Measurements from ENCODE around the gene MFAP2.

Gene MFAP2

DNA sequence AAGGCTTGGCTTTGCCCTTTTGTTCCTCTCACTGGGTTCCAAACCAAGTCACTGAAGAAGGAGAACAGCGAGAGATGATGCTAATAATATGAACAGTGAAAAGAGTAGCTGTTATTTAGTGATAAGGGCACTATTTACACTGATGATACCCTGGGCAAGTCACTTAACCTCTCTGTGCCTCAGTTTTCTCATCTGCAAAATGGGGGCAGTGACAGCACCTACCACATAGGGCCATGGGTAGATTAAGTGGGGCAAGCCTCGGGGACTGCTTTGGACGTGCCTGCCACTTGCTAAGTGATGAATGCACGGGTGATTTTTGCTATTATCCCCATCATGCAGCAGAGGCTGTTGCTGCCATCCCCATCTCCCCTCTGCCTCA, 22.1 kb upstream of the MFAP2 start:
- no peak overlapping the region for H3K4me3 ChIP-seq (ENCODE audit: low read length)
- H3K9ac ChIP-seq (ENCODE audit: low read length) = no peak overlapping the region
- H3K27ac ChIP-seq (ENCODE audit: low read depth, low read length) = no peak overlapping the region
- H3K4me1 ChIP-seq (ENCODE audit: control insufficient read depth, insufficient read depth, low read length) = no peaks in the 10 kb centered on the region
- H3K36me3 ChIP-seq (ENCODE audit: control insufficient read depth, insufficient read depth, low read length) = peaks cover 23% of the 10 kb centered on the region
- H3K27me3 ChIP-seq (ENCODE audit: control insufficient read depth, insufficient read depth, low read length) = no peaks in the 10 kb centered on the region

DNA sequence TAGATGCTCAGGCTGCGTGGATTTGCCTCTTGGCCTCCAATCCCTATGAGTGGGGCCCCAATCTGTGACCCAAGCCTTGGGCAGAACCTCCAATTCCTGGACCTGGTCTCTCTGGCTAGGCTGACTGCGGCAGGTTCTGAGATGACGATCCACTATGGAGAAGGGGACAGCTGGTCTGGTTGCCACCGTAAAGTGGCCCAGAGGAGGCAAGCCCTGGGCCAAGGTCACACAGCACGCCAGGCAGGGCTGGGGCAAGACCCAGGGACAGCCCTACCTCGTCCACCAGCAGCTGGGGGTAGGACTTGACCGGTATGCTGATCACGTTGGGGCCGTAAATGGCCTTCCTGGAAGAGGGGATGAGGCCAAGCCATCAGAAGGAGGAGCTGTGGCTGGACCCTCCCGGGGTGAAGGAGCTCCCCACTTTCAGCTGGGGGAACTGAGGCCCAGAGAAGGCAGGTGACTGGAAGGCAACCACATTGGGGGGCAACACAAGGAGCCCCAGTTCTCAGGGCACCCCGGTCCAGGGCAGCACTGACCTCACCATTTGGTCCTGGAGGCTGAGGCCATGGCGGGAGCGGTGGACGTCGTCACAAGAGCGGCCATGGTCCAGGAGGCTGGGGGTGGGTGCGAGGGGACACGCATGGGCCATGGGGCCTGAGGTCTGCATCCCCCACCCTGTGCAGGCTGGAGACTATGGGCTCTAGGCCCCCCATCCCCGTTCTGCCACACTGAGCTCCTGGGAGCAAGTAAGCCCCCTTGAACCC, 21.5 kb upstream of the MFAP2 start:
- Histone ChIP-seq H3K4me3 (ENCODE audit: low read length) (no peak overlapping the region), H3K9ac (ENCODE audit: low read length) (no peak overlapping the region), H3K27ac (ENCODE audit: low read depth, low read length) (no peak overlapping the region), H3K4me1 (ENCODE audit: control insufficient read depth, insufficient read depth, low read length) (no peaks in the 10 kb centered on the region), H3K36me3 (ENCODE audit: control insufficient read depth, insufficient read depth, low read length) (peaks cover 23% of the 10 kb centered on the region), H3K27me3 (ENCODE audit: control insufficient read depth, insufficient read depth, low read length) (no peaks in the 10 kb centered on the region)

DNA sequence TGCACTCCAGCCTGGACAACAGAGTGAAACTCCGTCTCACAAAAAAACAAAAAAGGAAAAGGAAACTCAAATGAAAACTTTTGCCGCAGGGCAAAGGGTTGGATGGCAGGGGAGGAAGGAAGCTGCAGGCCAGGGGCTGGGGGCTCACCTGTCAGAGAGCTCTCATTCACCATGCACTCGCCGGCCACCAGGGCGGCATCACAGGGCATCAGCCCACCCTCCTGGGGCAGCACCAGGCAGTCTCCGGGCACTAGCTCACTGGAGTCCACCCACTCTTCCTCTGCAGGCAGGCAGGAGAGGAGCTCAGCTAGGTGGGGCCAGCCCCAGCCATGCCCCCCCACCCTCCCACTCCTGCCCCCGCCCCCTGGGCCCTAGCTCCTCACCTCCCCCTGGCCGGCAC, 19.4 kb upstream of the MFAP2 start:
- Histone ChIP-seq H3K9ac (ENCODE audit: low read length) (no peak overlapping the region), H3K27me3 (ENCODE audit: control insufficient read depth, insufficient read depth, low read length) (no peaks in the 10 kb centered on the region), H3K27ac (ENCODE audit: low read depth, low read length) (no peak overlapping the region), H3K4me1 (ENCODE audit: control insufficient read depth, insufficient read depth, low read length) (no peaks in the 10 kb centered on the region), H3K4me3 (ENCODE audit: low read length) (no peak overlapping the region), H3K36me3 (ENCODE audit: control insufficient read depth, insufficient read depth, low read length) (peaks cover 19% of the 10 kb centered on the region)

GRCh38 chr1:16998589-16998988, 18.2 kb upstream of the MFAP2 start:
- Histone ChIP-seq H3K36me3 (ENCODE audit: control insufficient read depth, insufficient read depth, low read length) (peaks cover 11% of the 10 kb centered on the region), H3K4me1 (ENCODE audit: control insufficient read depth, insufficient read depth, low read length) (no peaks in the 10 kb centered on the region), H3K9ac (ENCODE audit: low read length) (no peak overlapping the region), H3K27me3 (ENCODE audit: control insufficient read depth, insufficient read depth, low read length) (no peaks in the 10 kb centered on the region), H3K27ac (ENCODE audit: low read depth, low read length) (no peak overlapping the region), H3K4me3 (ENCODE audit: low read length) (no peak overlapping the region)

DNA sequence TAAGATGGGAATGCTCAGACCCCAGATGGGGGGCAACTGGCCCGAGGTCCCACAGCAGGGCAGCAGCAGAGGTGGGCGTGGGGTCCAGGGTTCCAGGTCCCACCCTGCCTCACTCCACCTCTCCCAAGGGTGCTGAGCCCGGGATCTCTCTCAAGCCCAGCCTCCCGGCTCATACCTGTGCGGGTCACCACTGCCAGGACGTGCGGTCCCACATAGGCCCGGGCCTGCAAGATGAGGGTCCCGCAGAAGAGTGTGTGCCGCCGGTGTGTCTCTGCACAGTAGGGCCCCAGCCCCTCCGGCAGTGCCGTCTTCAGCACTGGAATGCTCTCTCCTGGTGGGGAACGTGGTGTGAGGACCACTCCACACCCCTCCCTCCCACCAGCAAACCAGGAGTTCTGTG, 16.4 kb upstream of the MFAP2 start:
- Histone ChIP-seq H3K4me3 (ENCODE audit: low read length) (no peak overlapping the region), H3K36me3 (ENCODE audit: control insufficient read depth, insufficient read depth, low read length) (peaks cover 4% of the 10 kb centered on the region), H3K9ac (ENCODE audit: low read length) (no peak overlapping the region), H3K27ac (ENCODE audit: low read depth, low read length) (no peak overlapping the region), H3K4me1 (ENCODE audit: control insufficient read depth, insufficient read depth, low read length) (no peaks in the 10 kb centered on the region), H3K27me3 (ENCODE audit: control insufficient read depth, insufficient read depth, low read length) (no peaks in the 10 kb centered on the region)

- Histone ChIP-seq H3K4me1 (ENCODE audit: control insufficient read depth, insufficient read depth, low read length) (no peaks in the 10 kb centered on the region), H3K4me3 (ENCODE audit: low read length) (no peak overlapping the region), H3K27me3 (ENCODE audit: control insufficient read depth, insufficient read depth, low read length) (no peaks in the 10 kb centered on the region), H3K9ac (ENCODE audit: low read length) (no peak overlapping the region), H3K27ac (ENCODE audit: low read depth, low read length) (no peak overlapping the region), H3K36me3 (ENCODE audit: control insufficient read depth, insufficient read depth, low read length) (peaks cover 8% of the 10 kb centered on the region)
These were observed 13.2 kb upstream of the MFAP2 start for GRCh38 chr1:16993521-16994038.

DNA sequence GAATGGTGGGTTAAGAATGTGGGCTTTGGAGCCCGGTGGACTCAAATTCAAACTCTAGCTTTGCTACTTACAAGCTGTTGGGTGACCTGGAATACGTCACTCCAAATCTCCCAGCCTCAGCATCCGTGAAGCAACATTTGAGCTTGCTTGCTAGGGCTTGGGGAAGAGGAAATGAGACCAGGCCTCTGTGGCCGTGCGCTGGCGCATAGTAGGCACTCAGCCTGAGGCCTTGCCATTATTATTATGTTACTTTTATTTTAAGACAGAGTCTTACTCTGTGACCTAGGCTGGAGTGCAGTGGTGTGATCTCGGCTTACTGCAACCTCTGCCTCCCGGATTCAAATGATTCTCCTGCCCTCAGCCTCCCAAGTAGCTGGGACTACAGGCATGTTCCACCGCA, 12.3 kb upstream of the MFAP2 start:
- no peak overlapping the region for H3K4me3 ChIP-seq (ENCODE audit: low read length)
- H3K27ac ChIP-seq (ENCODE audit: low read depth, low read length) = no peak overlapping the region
- no peak overlapping the region for H3K9ac ChIP-seq (ENCODE audit: low read length)
- H3K4me1 ChIP-seq (ENCODE audit: control insufficient read depth, insufficient read depth, low read length) = no peaks in the 10 kb centered on the region
- no peaks in the 10 kb centered on the region for H3K27me3 ChIP-seq (ENCODE audit: control insufficient read depth, insufficient read depth, low read length)
- H3K36me3 ChIP-seq (ENCODE audit: control insufficient read depth, insufficient read depth, low read length) = peaks cover 8% of the 10 kb centered on the region

GRCh38 chr1:16992102-16992501, 11.7 kb upstream of the MFAP2 start:
- Histone ChIP-seq H3K9ac (ENCODE audit: low read length) (no peak overlapping the region), H3K4me3 (ENCODE audit: low read length) (no peak overlapping the region), H3K4me1 (ENCODE audit: control insufficient read depth, insufficient read depth, low read length) (no peaks in the 10 kb centered on the region), H3K36me3 (ENCODE audit: control insufficient read depth, insufficient read depth, low read length) (peaks cover 8% of the 10 kb centered on the region), H3K27me3 (ENCODE audit: control insufficient read depth, insufficient read depth, low read length) (no peaks in the 10 kb centered on the region), H3K27ac (ENCODE audit: low read depth, low read length) (no peak overlapping the region)

DNA sequence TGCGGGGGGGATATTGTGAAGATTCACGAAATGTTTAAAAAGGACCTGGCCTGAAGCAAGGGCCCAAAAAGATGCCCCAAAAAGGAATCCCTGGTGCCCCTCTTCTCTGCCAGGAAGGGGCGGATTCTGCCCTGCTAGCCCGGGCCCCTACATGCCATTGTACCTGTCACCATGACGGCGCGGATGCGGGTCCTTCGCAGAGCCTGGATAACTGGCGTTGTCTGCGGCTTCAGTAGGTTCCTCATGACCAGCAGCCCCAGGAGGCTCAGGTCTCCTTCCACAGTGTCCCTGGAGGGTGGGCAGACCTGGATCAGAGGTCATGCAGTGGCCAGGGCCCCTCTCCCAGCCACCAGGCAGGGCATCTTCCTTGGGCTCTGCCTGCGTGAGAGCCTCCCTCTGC, 11.2 kb upstream of the MFAP2 start:
- Histone ChIP-seq H3K27ac (ENCODE audit: low read depth, low read length) (no peak overlapping the region), H3K36me3 (ENCODE audit: control insufficient read depth, insufficient read depth, low read length) (peaks cover 8% of the 10 kb centered on the region), H3K9ac (ENCODE audit: low read length) (no peak overlapping the region), H3K27me3 (ENCODE audit: control insufficient read depth, insufficient read depth, low read length) (no peaks in the 10 kb centered on the region), H3K4me3 (ENCODE audit: low read length) (no peak overlapping the region), H3K4me1 (ENCODE audit: control insufficient read depth, insufficient read depth, low read length) (no peaks in the 10 kb centered on the region)

DNA sequence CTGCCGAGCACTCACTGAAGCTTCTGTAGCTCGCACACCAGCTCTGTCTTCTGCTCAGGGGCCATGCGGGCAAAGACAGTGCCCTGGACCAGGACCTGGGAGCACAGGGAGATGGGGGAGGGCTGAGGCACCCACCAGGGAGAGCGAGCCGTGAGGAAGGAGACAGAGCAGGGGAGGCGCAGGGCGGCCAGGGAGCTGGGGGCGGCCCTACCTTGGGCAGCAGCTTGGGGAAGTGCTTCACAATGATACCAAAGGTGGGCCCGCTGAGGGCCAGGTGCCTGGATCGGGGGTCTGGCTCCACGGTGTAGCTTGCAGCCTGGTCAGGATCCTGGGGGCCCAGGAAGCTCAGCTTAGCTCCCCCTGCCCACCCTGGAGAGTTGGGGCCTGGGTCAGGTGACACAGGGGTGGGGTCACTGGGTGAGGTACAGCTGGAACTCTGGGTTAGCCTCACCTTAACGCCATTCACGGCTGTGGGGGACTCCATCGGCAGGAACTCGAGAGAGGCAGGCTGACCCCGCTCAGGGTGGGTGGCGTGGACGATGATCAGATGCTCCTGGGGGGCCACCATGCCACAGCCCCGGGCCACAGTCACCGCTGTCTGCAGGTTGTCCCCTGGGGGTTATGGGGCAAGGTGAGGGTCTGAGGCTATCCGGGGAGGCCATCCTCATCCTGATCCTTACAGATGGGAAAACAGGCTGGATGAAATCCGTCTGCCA, 9.4 kb upstream of the MFAP2 start:
- peaks cover 8% of the 10 kb centered on the region for H3K36me3 ChIP-seq (ENCODE audit: control insufficient read depth, insufficient read depth, low read length)

DNA sequence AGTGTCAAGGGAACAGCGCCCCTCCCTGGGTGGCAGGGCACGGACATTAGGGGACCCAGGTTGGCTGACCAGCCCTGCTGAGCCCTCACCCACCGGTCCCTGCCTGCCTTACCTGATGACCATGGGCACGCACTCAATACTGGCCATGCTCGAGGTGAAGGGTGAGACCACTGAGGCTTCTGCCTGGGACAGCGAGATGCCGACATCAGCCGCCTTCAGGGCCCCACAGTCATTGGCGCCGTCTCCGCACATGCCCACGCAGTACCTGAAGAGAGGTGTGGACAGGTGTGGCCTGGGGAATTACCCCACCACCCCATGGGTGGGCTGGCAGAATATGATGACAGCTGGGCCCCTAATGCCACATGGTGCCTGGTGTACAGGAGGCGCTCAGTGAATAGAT, 7.8 kb upstream of the MFAP2 start:
- H3K27ac ChIP-seq (ENCODE audit: low read depth, low read length) = no peak overlapping the region
- no peaks in the 10 kb centered on the region for H3K27me3 ChIP-seq (ENCODE audit: control insufficient read depth, insufficient read depth, low read length)
- no peak overlapping the region for H3K9ac ChIP-seq (ENCODE audit: low read length)
- no peaks in the 10 kb centered on the region for H3K4me1 ChIP-seq (ENCODE audit: control insufficient read depth, insufficient read depth, low read length)
- H3K36me3 ChIP-seq (ENCODE audit: control insufficient read depth, insufficient read depth, low read length) = peaks cover 8% of the 10 kb centered on the region
- no peak overlapping the region for H3K4me3 ChIP-seq (ENCODE audit: low read length)

More for the DNA sequence above, 9.4 kb upstream of the MFAP2 start:
- H3K4me1 ChIP-seq (ENCODE audit: control insufficient read depth, insufficient read depth, low read length) = no peaks in the 10 kb centered on the region
- no peak overlapping the region for H3K4me3 ChIP-seq (ENCODE audit: low read length)
- no peaks in the 10 kb centered on the region for H3K27me3 ChIP-seq (ENCODE audit: control insufficient read depth, insufficient read depth, low read length)
- H3K9ac ChIP-seq (ENCODE audit: low read length) = no peak overlapping the region
- no peak overlapping the region for H3K27ac ChIP-seq (ENCODE audit: low read depth, low read length)

DNA sequence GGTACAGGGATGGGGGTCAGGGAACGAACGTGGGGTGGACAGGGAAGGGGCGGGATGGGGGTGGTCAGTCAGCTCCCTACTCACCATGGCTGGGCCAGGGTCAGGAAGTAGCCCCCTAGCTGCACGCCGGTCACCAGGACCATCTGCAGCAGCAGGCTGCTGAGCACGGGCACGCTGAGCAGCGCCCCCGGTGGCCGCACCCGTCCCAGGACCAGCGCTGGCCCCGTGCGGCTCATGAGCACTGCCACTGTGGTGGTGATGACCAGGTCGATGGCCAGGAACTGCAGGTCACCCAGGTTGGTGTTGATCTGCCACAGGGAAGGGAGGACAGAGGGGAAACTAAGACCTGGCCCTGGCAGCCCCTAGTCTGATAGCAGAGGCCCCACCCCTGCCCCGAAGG, 6.5 kb upstream of the MFAP2 start:
- Histone ChIP-seq H3K27ac (ENCODE audit: low read depth, low read length) (no peak overlapping the region), H3K4me1 (ENCODE audit: control insufficient read depth, insufficient read depth, low read length) (no peaks in the 10 kb centered on the region), H3K4me3 (ENCODE audit: low read length) (no peak overlapping the region), H3K27me3 (ENCODE audit: control insufficient read depth, insufficient read depth, low read length) (no peaks in the 10 kb centered on the region), H3K36me3 (ENCODE audit: control insufficient read depth, insufficient read depth, low read length) (peaks cover 8% of the 10 kb centered on the region), H3K9ac (ENCODE audit: low read length) (no peak overlapping the region)

DNA sequence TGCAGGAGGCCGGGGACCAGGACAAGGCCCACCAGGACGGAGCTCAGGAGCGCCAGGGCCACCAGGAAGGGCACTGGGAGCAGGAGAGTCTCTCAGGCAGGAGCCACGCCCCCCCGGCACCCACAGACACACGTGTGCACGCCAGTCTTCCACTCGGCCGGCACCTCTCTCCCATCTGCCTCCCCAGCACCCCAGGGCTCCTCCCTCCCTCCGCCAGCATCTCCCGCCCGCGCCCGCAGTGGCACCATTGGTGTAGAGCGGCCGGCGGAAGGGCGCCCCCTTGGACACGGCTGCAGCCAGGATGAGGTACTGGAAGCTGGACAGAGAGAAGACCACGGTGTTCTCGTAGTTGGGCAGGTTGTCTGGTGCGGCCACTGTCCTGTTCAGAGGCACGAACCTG, 6.1 kb upstream of the MFAP2 start:
- H3K27me3 ChIP-seq (ENCODE audit: control insufficient read depth, insufficient read depth, low read length) = no peaks in the 10 kb centered on the region
- H3K4me3 ChIP-seq (ENCODE audit: low read length) = no peak overlapping the region
- H3K9ac ChIP-seq (ENCODE audit: low read length) = no peak overlapping the region
- no peak overlapping the region for H3K27ac ChIP-seq (ENCODE audit: low read depth, low read length)
- peaks cover 8% of the 10 kb centered on the region for H3K36me3 ChIP-seq (ENCODE audit: control insufficient read depth, insufficient read depth, low read length)
- no peaks in the 10 kb centered on the region for H3K4me1 ChIP-seq (ENCODE audit: control insufficient read depth, insufficient read depth, low read length)
